Esophagus squamous epithelium (tissue), 5 donors: ENCODE measurements around the gene FBN3. TPM values are rescaled to one million over a fixed set of nuclear protein-coding genes. Genes with fewer than 3 reads are reported as not detected.

Experiments used
- DNase-seq: peaks from one replicate; lab custom pipeline; 2025; lab: John Stamatoyannopoulos, UW
- H3K27ac ChIP-seq, 4 donors: fragments of 200-600 bp; sonication (generic); one replicate each; pipeline ENCODE4 v1.5.1; 2016 to 2019; ENCODE audit warnings: mild to moderate bottlenecking in 1 of 4
- H3K27me3 ChIP-seq, 4 donors: fragments of 200-600 bp; sonication (generic); 1 replicate in 3 of 4; 2 replicates in 1 of 4; pipeline versions ENCODE4 v1.5.1 to v1.6.0; 2017 to 2021; ENCODE audit warnings: antibody characterized with exemption in 1 of 4
- H3K36me3 ChIP-seq, 3 donors: fragments of 200-600 bp; sonication (generic); one replicate each; pipeline ENCODE4 v1.5.1; 2016 to 2019
- H3K4me1 ChIP-seq, 3 donors: fragments of 200-600 bp; sonication (generic); one replicate each; pipeline ENCODE4 v1.5.1; 2017 to 2019
- H3K4me3 ChIP-seq, 4 donors: fragments of 200-600 bp; sonication (generic); 1 replicate in 3 of 4; 2 replicates in 1 of 4; pipeline ENCODE4 v1.5.1; 2016 to 2019; ENCODE audit warnings: mild to moderate bottlenecking in 2 of 4, moderate library complexity in 1 of 4
- H3K9me3 ChIP-seq, 3 donors: fragments of 200-600 bp; sonication (generic); one replicate each; pipeline ENCODE4 v1.5.1; 2016 to 2019
- POLR2A ChIP-seq, 4 donors: fragments of 450-650 bp; IDR thresholded peaks; one replicate each; pipeline ENCODE4 v1.6.1; 2017; ENCODE audit warnings: antibody characterized with exemption in 4 of 4, mild to moderate bottlenecking in 4 of 4, moderate library complexity in 3 of 4
- WGBS, 2 donors: methylation state at CpG; one replicate each; pipeline ENCODE4 v1.1.5; 2018; 5-methylcytosine and 5-hydroxymethylcytosine counted together
- intact Hi-C: fragments of 100-400 bp; cut with DNase I; formaldehyde crosslinking; loops from one replicate; pipeline ENCODE4 v1.15.0; 2022
- total RNA-seq, 4 donors: library from RNA; depleted of rRNA; stranded (reverse); fragments of >200 nt; gene quantifications; one replicate each; pipeline ENCODE4 v1.1.0, GENCODE V29; 2016
- TF ChIP-seq, protein P1 (sequence below), 6 experiments: fragments of 450-650 bp in 4 of 6; fragments of 200-600 bp in 2 of 6; sonication (generic) in 2 of 6; IDR thresholded peaks; one replicate each; pipeline ENCODE4 v1.5.1; 2016 to 2019; ENCODE audit warnings: antibody characterized with exemption in 6 of 6, mild to moderate bottlenecking in 4 of 6, moderate library complexity in 4 of 6
- donor health status: DM: yes; HTN: yes; CAD: no.

Gene FBN3
- total RNA-seq, 4 donors from 2014 or later, result 0.09 TPM; not detected in 3

DNA sequence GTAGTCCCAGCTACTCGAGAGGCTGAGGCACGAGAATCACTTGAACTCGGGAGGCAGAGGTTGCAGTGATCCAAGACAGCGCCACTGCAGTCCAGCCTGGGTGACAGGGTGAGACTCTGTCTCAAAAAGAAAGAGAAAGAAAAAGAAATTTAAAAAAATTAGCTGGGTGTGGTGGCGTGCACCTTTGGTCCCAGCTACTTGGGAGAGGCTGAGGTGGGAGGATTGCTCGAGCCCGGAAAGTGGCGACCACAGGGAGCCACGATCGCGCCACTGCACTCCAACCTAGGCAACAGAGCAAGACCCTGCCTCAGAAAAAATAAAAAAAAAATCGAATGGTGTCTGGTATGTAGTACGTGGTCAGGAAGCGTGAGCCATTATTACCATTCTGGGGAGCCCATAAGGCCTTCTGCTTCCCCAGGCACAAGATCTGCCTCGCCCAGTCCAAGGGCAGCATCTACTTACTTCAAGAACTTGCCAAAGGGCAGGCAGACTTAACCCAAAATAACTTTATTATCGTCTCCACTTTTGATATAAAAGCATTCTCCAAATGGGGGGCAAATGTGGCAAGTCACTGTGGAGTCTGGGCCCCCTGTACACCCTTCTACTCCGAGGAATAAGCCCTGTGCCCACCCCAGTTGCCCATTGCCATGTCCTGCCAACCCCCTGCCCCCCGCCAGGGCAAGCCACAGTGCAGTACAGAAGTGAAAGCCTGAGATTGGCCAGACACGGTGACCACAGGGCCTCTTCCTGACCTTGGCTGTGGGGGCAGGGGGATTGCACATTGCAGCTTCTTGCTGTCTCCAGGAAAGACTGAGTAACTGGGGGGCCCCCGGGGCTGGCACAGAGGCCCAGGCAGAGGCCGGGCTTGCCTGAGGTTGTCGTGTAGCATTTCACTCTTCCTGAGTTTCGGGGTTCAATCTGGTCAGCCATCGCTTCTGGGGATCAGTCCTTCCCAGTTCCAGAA is 84.2 kb downstream of the FBN3 start:
- H3K27me3 ChIP-seq, result no peaks in the 10 kb centered on the region
- H3K4me1 ChIP-seq, result no peaks in the 10 kb centered on the region
- WGBS, 2 donors, result 82 to 83% methylated on average over 16 to 19 of the region's 24 CpGs
- TF ChIP-seq POLR2A (IDR thresholded peaks at IDR 0.05), result no peak
- TF ChIP-seq, protein P1, sequence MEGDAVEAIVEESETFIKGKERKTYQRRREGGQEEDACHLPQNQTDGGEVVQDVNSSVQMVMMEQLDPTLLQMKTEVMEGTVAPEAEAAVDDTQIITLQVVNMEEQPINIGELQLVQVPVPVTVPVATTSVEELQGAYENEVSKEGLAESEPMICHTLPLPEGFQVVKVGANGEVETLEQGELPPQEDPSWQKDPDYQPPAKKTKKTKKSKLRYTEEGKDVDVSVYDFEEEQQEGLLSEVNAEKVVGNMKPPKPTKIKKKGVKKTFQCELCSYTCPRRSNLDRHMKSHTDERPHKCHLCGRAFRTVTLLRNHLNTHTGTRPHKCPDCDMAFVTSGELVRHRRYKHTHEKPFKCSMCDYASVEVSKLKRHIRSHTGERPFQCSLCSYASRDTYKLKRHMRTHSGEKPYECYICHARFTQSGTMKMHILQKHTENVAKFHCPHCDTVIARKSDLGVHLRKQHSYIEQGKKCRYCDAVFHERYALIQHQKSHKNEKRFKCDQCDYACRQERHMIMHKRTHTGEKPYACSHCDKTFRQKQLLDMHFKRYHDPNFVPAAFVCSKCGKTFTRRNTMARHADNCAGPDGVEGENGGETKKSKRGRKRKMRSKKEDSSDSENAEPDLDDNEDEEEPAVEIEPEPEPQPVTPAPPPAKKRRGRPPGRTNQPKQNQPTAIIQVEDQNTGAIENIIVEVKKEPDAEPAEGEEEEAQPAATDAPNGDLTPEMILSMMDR (IDR thresholded peaks at IDR 0.05), result no peak
- H3K4me3 ChIP-seq, result no peak overlapping the region
- H3K36me3 ChIP-seq, result no peaks in the 10 kb centered on the region
- H3K27ac ChIP-seq, result no peak overlapping the region
- DNase-seq, result no peak
- peaks cover 0 to 13% (median 10%) of the 10 kb centered on the region in 3 donors for H3K9me3 ChIP-seq
- intact Hi-C loops, result no loop called here

DNA sequence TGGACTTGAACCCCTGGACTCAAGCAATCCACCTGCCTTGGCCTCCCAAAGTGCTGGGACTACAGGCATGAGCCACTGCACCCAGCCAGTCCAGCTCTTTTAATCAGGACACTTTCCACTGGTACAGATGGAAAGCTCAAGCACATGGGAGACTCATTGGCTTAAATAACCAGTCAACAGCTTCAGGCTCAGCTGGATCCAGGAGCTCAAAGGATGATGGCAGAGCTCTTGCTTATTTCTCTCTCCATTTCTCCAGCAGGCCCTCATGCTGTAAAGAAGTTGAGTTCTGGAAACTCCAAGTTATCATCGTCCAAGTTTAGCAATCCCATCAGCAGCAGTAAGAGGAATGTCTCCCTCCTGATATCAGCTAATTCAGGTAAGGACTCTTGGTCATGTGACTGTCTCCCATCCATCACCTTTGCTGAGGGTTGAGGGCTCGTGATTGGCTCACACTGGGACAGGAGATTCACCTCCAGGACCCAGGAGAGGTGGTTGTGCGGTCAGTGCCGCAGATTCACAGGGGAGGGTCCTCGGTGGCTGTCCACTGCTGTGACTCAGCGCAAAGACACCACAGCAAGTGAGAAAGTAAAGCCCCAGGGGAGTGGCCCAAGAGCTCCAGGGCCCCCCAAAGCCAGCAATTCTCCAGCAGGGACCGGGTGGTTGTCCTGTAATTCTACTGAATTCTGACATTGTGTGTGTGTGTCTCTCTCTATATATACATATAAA is 91.7 kb downstream of the FBN3 start:
- H3K4me1 ChIP-seq, result no peaks in the 10 kb centered on the region
- intact Hi-C loops, result no loop called here
- no peak for TF ChIP-seq POLR2A (IDR thresholded peaks at IDR 0.05)
- TF ChIP-seq, protein P1 (IDR thresholded peaks at IDR 0.05), result no peak
- H3K27ac ChIP-seq, result no peak overlapping the region
- H3K36me3 ChIP-seq, result no peaks in the 10 kb centered on the region
- H3K27me3 ChIP-seq, result no peaks in the 10 kb centered on the region
- H3K9me3 ChIP-seq, result no peaks in the 10 kb centered on the region
- 42 to 67% methylated on average over 2 to 3 of the region's 7 CpGs for WGBS, 2 donors
- no peak for DNase-seq
- no peak overlapping the region for H3K4me3 ChIP-seq

DNA sequence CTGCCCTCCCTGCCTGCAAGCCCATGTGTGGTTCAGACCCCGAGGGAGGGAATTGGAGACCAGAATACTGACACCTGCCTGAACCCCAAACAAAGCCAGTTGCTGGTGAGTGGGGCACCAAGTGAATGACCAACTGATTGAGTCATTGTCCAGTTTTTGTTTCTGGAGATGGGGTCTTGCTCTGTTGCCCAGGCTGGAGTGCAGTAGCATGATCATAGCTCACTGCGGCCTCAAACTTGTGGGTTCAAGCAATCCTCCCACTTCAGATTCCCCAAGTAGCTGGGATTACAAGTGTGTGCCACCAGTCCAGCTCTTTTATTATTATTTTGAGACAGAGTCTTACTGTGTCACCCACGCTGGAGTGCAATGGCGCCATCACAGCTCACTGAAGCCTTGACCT is 92.9 kb downstream of the FBN3 start:
- intact Hi-C loops, result no loop called here
- H3K4me3 ChIP-seq, result no peak overlapping the region

DNA sequence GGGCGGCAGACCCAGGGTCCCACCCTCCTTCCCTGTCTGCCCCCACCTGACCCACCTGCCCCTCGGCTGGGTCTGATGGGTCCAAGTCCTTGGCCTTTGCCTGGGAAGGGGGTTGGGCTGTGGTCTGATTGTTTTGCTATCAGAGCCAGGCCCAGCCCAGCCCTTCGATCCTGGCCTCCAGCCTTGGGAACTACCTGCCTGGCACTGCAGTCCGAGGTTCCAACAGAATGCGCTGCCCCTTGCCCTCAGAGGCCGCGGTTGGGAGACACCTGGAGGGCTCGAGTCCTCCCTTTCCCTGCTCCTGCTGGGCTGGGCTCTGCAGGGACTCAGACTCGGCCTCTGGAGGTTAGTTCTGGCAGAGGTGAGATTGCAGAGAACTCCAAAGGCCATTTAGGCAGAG is 95.2 kb downstream of the FBN3 start:
- Histone ChIP-seq H3K4me3 (no peak overlapping the region), H3K27ac (no peak overlapping the region), H3K36me3 (no peaks in the 10 kb centered on the region), H3K27me3 (peaks cover 0 to 11% (median 0%) of the 10 kb centered on the region in 4 donors), H3K9me3 (no peaks in the 10 kb centered on the region), H3K4me1 (peaks cover 8 to 11% (median 11%) of the 10 kb centered on the region in 3 donors)
- WGBS, 2 donors, result 59% methylated on average over 2 to 7 of the region's 9 CpGs
- intact Hi-C loops, result no loop called here
- no peak for DNase-seq
- TF ChIP-seq, protein P1 (IDR thresholded peaks at IDR 0.05), result no peak
- TF ChIP-seq POLR2A (IDR thresholded peaks at IDR 0.05), result no peak

More for the DNA sequence above, 92.9 kb downstream of the FBN3 start:
- WGBS, 2 donors, result 80 to 88% methylated on average over 4 of the region's 4 CpGs
- no peak for DNase-seq
- no peak for TF ChIP-seq POLR2A (IDR thresholded peaks at IDR 0.05)
- TF ChIP-seq, protein P1 (IDR thresholded peaks at IDR 0.05), result no peak
- Histone ChIP-seq H3K27ac (no peak overlapping the region), H3K27me3 (no peaks in the 10 kb centered on the region), H3K4me1 (no peaks in the 10 kb centered on the region), H3K36me3 (no peaks in the 10 kb centered on the region), H3K9me3 (no peaks in the 10 kb centered on the region)
